ENCODE measurements around the gene SYNPR. TPM values are rescaled to one million over a fixed set of nuclear protein-coding genes. Genes with fewer than 3 reads are reported as not detected.

SYNPR gene
- total RNA-seq, 1 donor = not detected

- DNase-seq (ENCODE audit: insufficient read length, low spot score, missing footprints) = no peak
- Histone ChIP-seq H3K79me2 (ENCODE audit: insufficient read depth, low read length) (no peaks in the 10 kb centered on the region), H3K27ac (ENCODE audit: low read depth, low read length) (no peak overlapping the region), H4K20me1 (ENCODE audit: insufficient read depth, low read length) (no peaks in the 10 kb centered on the region), H3K4me1 (ENCODE audit: insufficient read depth, low read length) (peaks cover 8% of the 10 kb centered on the region), H3K4me2 (ENCODE audit: insufficient read depth, low read length) (no peak overlapping the region), H3K9me3 (ENCODE audit: low read depth, low read length) (no peaks in the 10 kb centered on the region), H3K36me3 (ENCODE audit: insufficient read depth, low read length) (no peaks in the 10 kb centered on the region), H3K4me3 (ENCODE audit: insufficient read depth, low read length) (no peak overlapping the region), H3K27me3 (ENCODE audit: insufficient read depth, low read length) (peaks cover 5% of the 10 kb centered on the region), H2AFZ (ENCODE audit: low read length) (no peak overlapping the region)
- TF ChIP-seq CTCF (IDR thresholded peaks at IDR 0.05; ENCODE audit: extremely low read depth, low read depth, low read length) = no peak
These were observed 339.3 kb downstream of the SYNPR start for GRCh38 chr3:63617391-63617790.

- H3K9me3 ChIP-seq (ENCODE audit: low read depth, low read length) = no peaks in the 10 kb centered on the region
- H3K27me3 ChIP-seq (ENCODE audit: insufficient read depth, low read length) = no peaks in the 10 kb centered on the region
- no peak overlapping the region for H2AFZ ChIP-seq (ENCODE audit: low read length)
- H4K20me1 ChIP-seq (ENCODE audit: insufficient read depth, low read length) = no peaks in the 10 kb centered on the region
- H3K4me1 ChIP-seq (ENCODE audit: insufficient read depth, low read length) = peaks cover 9% of the 10 kb centered on the region
- peak; percentile 85 for DNase-seq (ENCODE audit: insufficient read length, low spot score, missing footprints)
- H3K4me3 ChIP-seq (ENCODE audit: insufficient read depth, low read length) = no peak overlapping the region
- H3K79me2 ChIP-seq (ENCODE audit: insufficient read depth, low read length) = no peaks in the 10 kb centered on the region
- H3K36me3 ChIP-seq (ENCODE audit: insufficient read depth, low read length) = no peaks in the 10 kb centered on the region
- TF ChIP-seq CTCF (IDR thresholded peaks at IDR 0.05; ENCODE audit: extremely low read depth, low read depth, low read length) = no peak
- H3K27ac ChIP-seq (ENCODE audit: low read depth, low read length) = peak overlapping the region; percentile 44
- H3K4me2 ChIP-seq (ENCODE audit: insufficient read depth, low read length) = peak overlapping the region; percentile 24
These were observed 346.9 kb downstream of the SYNPR start for GRCh38 chr3:63624941-63625560.

GRCh38 chr3:63631670-63632069, 353.6 kb downstream of the SYNPR start:
- TF ChIP-seq CTCF (IDR thresholded peaks at IDR 0.05; ENCODE audit: extremely low read depth, low read depth, low read length) = no peak
- Histone ChIP-seq H3K27ac (ENCODE audit: low read depth, low read length) (no peak overlapping the region), H2AFZ (ENCODE audit: low read length) (no peak overlapping the region), H3K4me2 (ENCODE audit: insufficient read depth, low read length) (no peak overlapping the region), H3K36me3 (ENCODE audit: insufficient read depth, low read length) (no peaks in the 10 kb centered on the region), H3K9me3 (ENCODE audit: low read depth, low read length) (no peaks in the 10 kb centered on the region), H4K20me1 (ENCODE audit: insufficient read depth, low read length) (no peaks in the 10 kb centered on the region), H3K79me2 (ENCODE audit: insufficient read depth, low read length) (no peaks in the 10 kb centered on the region), H3K4me1 (ENCODE audit: insufficient read depth, low read length) (no peaks in the 10 kb centered on the region), H3K4me3 (ENCODE audit: insufficient read depth, low read length) (no peak overlapping the region), H3K27me3 (ENCODE audit: insufficient read depth, low read length) (peaks cover 23% of the 10 kb centered on the region)
- DNase-seq (ENCODE audit: insufficient read length, low spot score, missing footprints) = no peak

- no peak for DNase-seq (ENCODE audit: insufficient read length, low spot score, missing footprints)
- Histone ChIP-seq H4K20me1 (ENCODE audit: insufficient read depth, low read length) (no peaks in the 10 kb centered on the region), H3K27ac (ENCODE audit: low read depth, low read length) (no peak overlapping the region), H2AFZ (ENCODE audit: low read length) (no peak overlapping the region), H3K4me1 (ENCODE audit: insufficient read depth, low read length) (no peaks in the 10 kb centered on the region), H3K27me3 (ENCODE audit: insufficient read depth, low read length) (peaks cover 23% of the 10 kb centered on the region), H3K9me3 (ENCODE audit: low read depth, low read length) (no peaks in the 10 kb centered on the region), H3K4me3 (ENCODE audit: insufficient read depth, low read length) (no peak overlapping the region), H3K4me2 (ENCODE audit: insufficient read depth, low read length) (no peak overlapping the region), H3K36me3 (ENCODE audit: insufficient read depth, low read length) (no peaks in the 10 kb centered on the region), H3K79me2 (ENCODE audit: insufficient read depth, low read length) (no peaks in the 10 kb centered on the region)
- no peak for TF ChIP-seq CTCF (IDR thresholded peaks at IDR 0.05; ENCODE audit: extremely low read depth, low read depth, low read length)
These were observed 357.1 kb downstream of the SYNPR start for GRCh38 chr3:63635186-63635585.
